Loucy (cell line): ENCODE measurements around the gene INPP4A.
A peak's percentile ranks its signal among the peaks of the same experiment; 100 is the strongest.

Experiments
- H2AFZ ChIP-seq: fragments of 200-600 bp; sonication (generic); 2 replicates; pipeline ENCODE4 v1.6.0; 2016; ENCODE audit warnings: antibody characterized with exemption, mild to moderate bottlenecking, low read length, moderate library complexity
- H3F3A ChIP-seq: fragments of 200-600 bp; 2 replicates; pipeline ENCODE4 v1.6.0; 2016; ENCODE audit warnings: antibody characterized with exemption, low read depth, mild to moderate bottlenecking
- H3K27me3 ChIP-seq: fragments of 200-600 bp; sonication (generic); 2 replicates; pipeline ENCODE4 v1.6.1; 2014; ENCODE audit warnings: low read length, mild to moderate bottlenecking; ENCODE audit not compliant: insufficient read depth, poor library complexity, severe bottlenecking
- H3K36me3 ChIP-seq: fragments of 200-600 bp; sonication (generic); 2 replicates; pipeline ENCODE4 v1.6.1; 2016; ENCODE audit warnings: low read length; ENCODE audit not compliant: insufficient read depth
- H3K4me1 ChIP-seq: fragments of 200-600 bp; sonication (generic); 2 replicates; pipeline ENCODE4 v1.5.1; 2014; ENCODE audit warnings: low read length, mild to moderate bottlenecking; ENCODE audit not compliant: insufficient read depth, poor library complexity, severe bottlenecking
- H3K4me2 ChIP-seq: fragments of 200-600 bp; sonication (generic); 2 replicates; pipeline ENCODE4 v1.6.0; 2014; ENCODE audit warnings: antibody characterized with exemption, low read length, low read depth, mild to moderate bottlenecking; ENCODE audit not compliant: poor library complexity, severe bottlenecking
- H3K4me3 ChIP-seq: fragments of 200-600 bp; sonication (generic); 2 replicates; pipeline ENCODE4 v1.5.1; 2014; ENCODE audit warnings: low read length, mild to moderate bottlenecking, mixed read lengths; ENCODE audit not compliant: poor library complexity, severe bottlenecking
- H3K79me2 ChIP-seq: fragments of 200-600 bp; sonication (generic); 2 replicates; pipeline ENCODE4 v1.6.1; 2014; ENCODE audit warnings: low read length; ENCODE audit not compliant: insufficient read depth
- H3K9ac ChIP-seq: fragments of 200-600 bp; sonication (generic); 2 replicates; pipeline ENCODE4 v1.6.0; 2014; ENCODE audit warnings: mild to moderate bottlenecking, low read depth, low read length, moderate library complexity; ENCODE audit not compliant: poor library complexity, severe bottlenecking
- H3K9me2 ChIP-seq: fragments of 200-600 bp; sonication (generic); replicated peaks from 2 replicates; pipeline ENCODE4 v1.6.1; 2016; ENCODE audit warnings: low read depth, low read length, mixed read lengths
- H3K9me3 ChIP-seq: fragments of 200-600 bp; sonication (generic); 2 replicates; pipeline ENCODE4 v1.6.1; 2014; ENCODE audit warnings: mild to moderate bottlenecking, antibody characterized with exemption, low read length, low read depth; ENCODE audit not compliant: insufficient read depth
- H4K20me1 ChIP-seq: fragments of 200-600 bp; sonication (generic); 2 replicates; pipeline ENCODE4 v1.6.0; 2014; ENCODE audit warnings: antibody characterized with exemption, low read length, mild to moderate bottlenecking; ENCODE audit not compliant: insufficient read depth, poor library complexity, severe bottlenecking
- CTCF ChIP-seq: fragments of 200-600 bp; sonication (generic); conservative IDR thresholded peaks from 2 replicates; pipeline ENCODE4 v1.5.1; 2014; ENCODE audit warnings: mild to moderate bottlenecking, antibody characterized with exemption, low read length
- EZH2phosphoT487 ChIP-seq: fragments of 200-600 bp; IDR thresholded peaks from 2 replicates; pipeline ENCODE4 v1.6.1; 2018; ENCODE audit warnings: antibody characterized with exemption, mild to moderate bottlenecking, moderate library complexity, borderline replicate concordance

INPP4A gene

GRCh38 chr2:98637401-98638147 lies 192.9 kb downstream of the INPP4A start:
- Histone ChIP-seq H3K4me3 (no peak overlapping the region), H4K20me1 (no peaks in the 10 kb centered on the region), H2AFZ (no peak overlapping the region), H3K4me2 (peak overlapping the region; percentile 33), H3K9me2 (no peaks in the 10 kb centered on the region), H3F3A (peaks cover 12% of the 10 kb centered on the region), H3K9me3 (no peaks in the 10 kb centered on the region), H3K27me3 (no peaks in the 10 kb centered on the region), H3K4me1 (peaks cover 28% of the 10 kb centered on the region), H3K9ac (no peak overlapping the region), H3K79me2 (no peaks in the 10 kb centered on the region), H3K36me3 (peaks cover 8% of the 10 kb centered on the region; the same call in 1 of the 2 replicates)
- TF ChIP-seq CTCF (no peak), EZH2phosphoT487 (no peak)

GRCh38 chr2:98643496-98644100 lies 198.9 kb downstream of the INPP4A start:
- no peak for TF ChIP-seq CTCF
- no peak for TF ChIP-seq EZH2phosphoT487
- no peak overlapping the region for H3K4me3 ChIP-seq

More at GRCh38 chr2:98643496-98644100, 198.9 kb downstream of the INPP4A start:
- no peaks in the 10 kb centered on the region for H3K27me3 ChIP-seq
- no peaks in the 10 kb centered on the region for H3K4me1 ChIP-seq
- H4K20me1 ChIP-seq, result no peaks in the 10 kb centered on the region
- no peaks in the 10 kb centered on the region for H3K9me2 ChIP-seq
- no peak overlapping the region for H3K9ac ChIP-seq
- H3F3A ChIP-seq, result no peaks in the 10 kb centered on the region
- H3K4me2 ChIP-seq, result no peak overlapping the region
- H3K36me3 ChIP-seq, result peaks cover 14% of the 10 kb centered on the region; the same call in 1 of the 2 replicates
- no peaks in the 10 kb centered on the region for H3K79me2 ChIP-seq
- no peak overlapping the region for H2AFZ ChIP-seq
- H3K9me3 ChIP-seq, result no peaks in the 10 kb centered on the region
